GM19193 (cell line): ENCODE measurements around the gene CSN2.

Experiments used
- POLR2A ChIP-seq: IDR thresholded peaks from 4 replicates; pipeline ENCODE4 v1.6.1; 2011; ENCODE audit not compliant: insufficient read depth, insufficient read length; ENCODE audit errors: extremely low read depth

CSN2 gene

DNA sequence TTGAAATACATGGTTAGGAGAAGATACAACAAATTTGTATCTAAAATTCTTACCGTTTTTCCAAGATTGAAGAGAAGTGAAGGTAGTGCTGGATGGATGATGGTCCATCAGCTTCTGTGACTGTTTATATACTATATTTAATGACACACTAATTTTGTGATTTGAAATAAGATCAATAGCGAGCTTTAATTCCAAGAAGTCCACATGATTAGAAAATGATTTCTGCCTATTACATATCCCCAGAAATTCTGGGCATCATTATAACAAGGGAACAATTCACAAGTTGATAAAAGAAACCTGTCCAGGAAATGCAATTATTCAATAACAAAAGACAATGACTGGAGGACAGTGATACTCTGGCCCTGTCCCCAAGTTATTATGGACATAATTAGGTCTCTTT lies at the start of gene CSN2:
Gene CSN2, minus strand, starts transcription at position 101 of the 400 bp plus-strand sequence. CDS start 4,733 bp downstream, outside the sequence.
- no peak for TF ChIP-seq POLR2A

DNA sequence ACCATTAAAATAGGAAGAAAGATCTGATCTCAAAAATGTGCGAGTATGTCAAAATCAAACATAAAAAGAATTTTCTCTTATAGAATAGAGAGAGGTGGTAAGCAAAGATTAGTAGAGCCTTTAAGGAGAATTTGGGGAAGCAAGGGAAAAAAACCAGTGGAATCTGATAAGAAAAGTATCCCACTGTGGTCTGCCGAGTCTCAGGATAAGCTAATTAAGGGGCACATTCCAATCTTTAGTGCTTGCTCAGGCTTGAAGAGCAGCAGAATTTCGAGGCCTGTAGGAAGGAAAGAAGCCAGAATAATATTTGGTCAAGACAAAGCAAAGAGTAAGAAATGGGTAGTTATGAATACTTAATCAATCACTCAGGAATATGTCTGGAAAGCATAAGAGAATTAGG lies 43.2 kb upstream of the CSN2 start:
- no peak for TF ChIP-seq POLR2A

GRCh38 chr4:70002507-70002906 lies 37.0 kb upstream of the CSN2 start:
- no peak for TF ChIP-seq POLR2A

- no peak for TF ChIP-seq POLR2A
These were observed 35.2 kb upstream of the CSN2 start for GRCh38 chr4:70000711-70001110.

- no peak for TF ChIP-seq POLR2A
These were observed 33.9 kb upstream of the CSN2 start for GRCh38 chr4:69999420-69999819.

DNA sequence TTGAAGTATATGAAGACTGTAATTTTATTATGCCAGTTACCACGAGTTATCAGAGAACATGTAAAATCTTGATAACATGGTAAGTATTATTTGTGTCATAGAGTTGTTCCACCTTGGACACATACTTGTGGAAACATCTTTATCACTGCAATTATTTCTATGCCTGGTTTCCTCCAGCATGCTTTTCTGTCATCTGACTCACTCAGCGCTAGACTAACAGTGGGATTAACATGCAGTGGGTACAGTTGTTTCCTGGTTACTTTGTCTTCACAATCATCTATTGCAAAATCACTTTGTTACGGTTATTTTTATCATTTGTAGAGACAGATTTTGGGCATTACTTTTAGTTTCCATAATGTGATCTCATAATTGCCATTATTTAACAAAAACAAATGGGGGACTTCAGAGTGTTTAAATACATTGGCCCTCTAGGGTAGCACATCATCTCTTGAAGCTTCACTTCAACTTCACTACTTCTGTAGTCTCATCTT lies 30.0 kb upstream of the CSN2 start, which contains the start of gene STATH:
Gene STATH, plus strand, starts transcription at position 441 of the 491 bp plus-strand sequence. CDS start 2,472 bp downstream, outside the sequence.
- no peak for TF ChIP-seq POLR2A

GRCh38 chr4:69994782-69995181 lies 29.3 kb upstream of the CSN2 start:
- TF ChIP-seq POLR2A = no peak

- TF ChIP-seq POLR2A = no peak
These were observed 25.5 kb upstream of the CSN2 start for GRCh38 chr4:69991016-69991415.

GRCh38 chr4:69986663-69987062 lies 21.1 kb upstream of the CSN2 start:
- no peak for TF ChIP-seq POLR2A

GRCh38 chr4:69984030-69984443 lies 18.5 kb upstream of the CSN2 start:
- TF ChIP-seq POLR2A = no peak

DNA sequence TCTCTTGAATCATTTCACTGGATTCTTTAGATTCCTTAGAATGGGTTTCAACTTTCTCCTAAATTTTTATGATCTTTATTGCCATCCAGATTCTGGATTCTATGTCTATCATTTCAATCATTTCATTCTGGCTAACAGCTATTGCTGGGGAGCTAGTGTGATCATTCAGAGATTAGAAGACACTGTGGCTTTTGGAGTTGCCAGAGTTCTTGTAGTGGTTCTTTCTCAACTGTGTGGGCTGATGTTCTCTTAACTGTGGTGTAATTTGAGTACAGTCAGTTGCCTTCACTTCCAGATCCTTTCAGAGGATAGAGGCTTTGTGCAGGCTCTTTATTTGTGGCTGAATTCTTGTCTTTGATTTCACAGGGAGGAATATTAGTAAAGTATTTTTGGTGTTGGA lies 12.1 kb upstream of the CSN2 start:
- TF ChIP-seq POLR2A = no peak

DNA sequence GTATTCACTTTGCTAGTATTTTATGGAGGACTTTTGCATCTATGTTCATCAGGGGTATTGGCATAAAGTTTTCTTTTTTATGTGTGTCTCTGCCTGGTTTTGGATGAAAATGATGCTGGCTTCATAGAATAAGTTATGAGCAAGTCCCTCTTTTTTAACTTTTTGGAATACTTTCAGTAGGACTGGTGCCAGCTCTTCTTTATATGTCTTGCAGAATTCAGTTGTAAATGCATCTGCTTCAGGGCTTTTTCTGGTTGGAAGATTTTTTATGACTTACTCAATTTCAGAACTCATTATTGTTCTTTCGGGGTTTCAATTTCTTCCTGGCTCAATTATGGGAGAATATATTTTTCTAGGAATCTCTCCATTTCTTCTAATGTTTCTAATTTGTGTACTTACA lies 9.1 kb upstream of the CSN2 start:
- TF ChIP-seq POLR2A = no peak

GRCh38 chr4:69970071-69970470 lies 4.5 kb upstream of the CSN2 start:
- TF ChIP-seq POLR2A = no peak

DNA sequence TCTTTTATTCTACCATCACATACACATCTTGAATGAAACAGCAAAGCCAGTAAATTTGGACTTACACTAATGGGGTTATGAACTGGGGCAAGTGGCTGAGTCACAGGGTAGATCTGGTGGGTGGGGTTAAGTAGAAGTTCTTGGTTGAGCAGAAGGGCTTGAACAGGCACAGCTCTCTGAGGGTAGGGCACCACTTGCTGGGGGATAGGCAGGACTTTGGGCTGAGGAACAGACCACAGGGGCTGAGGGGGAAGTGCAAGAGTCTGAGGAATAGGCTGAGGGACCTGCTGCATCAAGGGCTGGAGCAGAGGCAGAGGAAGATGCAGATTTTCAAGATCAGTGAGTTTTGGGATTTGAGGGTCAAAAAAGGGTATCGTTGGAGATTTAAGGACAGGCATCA lies 8.3 kb downstream of the CSN2 start:
- no peak for TF ChIP-seq POLR2A

GRCh38 chr4:69951602-69952001 lies 13.9 kb downstream of the CSN2 start:
- no peak for TF ChIP-seq POLR2A

- TF ChIP-seq POLR2A = no peak
These were observed 29.0 kb downstream of the CSN2 start for GRCh38 chr4:69936566-69936965.

- TF ChIP-seq POLR2A = no peak
These were observed 31.4 kb downstream of the CSN2 start for GRCh38 chr4:69934150-69934549.
